ENCODE results near the gene HAND2.
A peak's percentile ranks its signal among the peaks of the same experiment; 100 is the strongest.

Gene HAND2

DNA sequence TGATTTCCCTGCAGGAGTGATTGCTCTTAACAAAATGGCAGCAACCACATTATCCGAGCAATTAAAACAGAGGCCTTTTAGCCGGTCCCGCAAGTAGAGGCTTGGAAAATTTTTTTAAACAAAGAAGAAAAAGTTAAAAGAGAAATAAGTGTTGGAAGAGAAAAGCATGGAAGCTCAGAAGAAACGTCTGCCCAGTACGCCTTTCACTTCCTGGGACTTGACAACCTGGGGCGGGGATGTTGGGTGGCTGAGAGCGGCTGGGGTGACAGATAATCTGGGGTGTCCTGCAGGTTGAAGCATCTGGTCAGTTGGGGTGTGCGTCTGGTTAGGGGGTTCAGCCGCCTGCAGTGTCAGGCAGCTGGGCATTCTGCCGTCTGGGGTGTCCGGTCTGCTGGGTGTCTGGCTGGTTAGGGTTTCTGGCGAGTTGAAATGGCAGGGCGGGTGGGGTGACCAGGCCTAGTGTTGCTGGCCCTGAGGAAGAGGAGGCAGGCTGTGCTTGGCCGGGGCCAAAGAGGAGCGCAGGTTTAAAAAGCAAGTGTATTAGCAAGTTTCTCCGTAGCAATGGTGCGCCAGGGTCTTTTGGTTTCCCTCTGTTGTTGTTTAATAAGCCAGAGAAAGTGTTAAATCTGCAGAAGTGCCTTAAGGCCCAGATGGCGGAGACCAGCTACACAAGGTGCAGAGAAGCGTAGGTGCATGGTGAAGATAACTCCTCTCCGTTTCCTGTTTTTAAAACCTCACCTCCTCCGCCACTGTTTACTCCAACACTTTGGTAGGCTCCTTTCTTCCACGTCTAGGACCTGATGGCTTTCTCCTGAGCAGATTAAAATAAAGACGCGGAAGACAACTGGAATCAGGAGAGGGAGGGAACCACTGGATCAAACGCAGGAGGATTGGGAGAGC, 5.6 kb downstream of the HAND2 start:
- Histone ChIP-seq H3K27ac (peak overlapping the region; percentile 95 to 99), H3K4me3 (peak overlapping the region; percentile 87)
- TF ChIP-seq, protein P1, sequence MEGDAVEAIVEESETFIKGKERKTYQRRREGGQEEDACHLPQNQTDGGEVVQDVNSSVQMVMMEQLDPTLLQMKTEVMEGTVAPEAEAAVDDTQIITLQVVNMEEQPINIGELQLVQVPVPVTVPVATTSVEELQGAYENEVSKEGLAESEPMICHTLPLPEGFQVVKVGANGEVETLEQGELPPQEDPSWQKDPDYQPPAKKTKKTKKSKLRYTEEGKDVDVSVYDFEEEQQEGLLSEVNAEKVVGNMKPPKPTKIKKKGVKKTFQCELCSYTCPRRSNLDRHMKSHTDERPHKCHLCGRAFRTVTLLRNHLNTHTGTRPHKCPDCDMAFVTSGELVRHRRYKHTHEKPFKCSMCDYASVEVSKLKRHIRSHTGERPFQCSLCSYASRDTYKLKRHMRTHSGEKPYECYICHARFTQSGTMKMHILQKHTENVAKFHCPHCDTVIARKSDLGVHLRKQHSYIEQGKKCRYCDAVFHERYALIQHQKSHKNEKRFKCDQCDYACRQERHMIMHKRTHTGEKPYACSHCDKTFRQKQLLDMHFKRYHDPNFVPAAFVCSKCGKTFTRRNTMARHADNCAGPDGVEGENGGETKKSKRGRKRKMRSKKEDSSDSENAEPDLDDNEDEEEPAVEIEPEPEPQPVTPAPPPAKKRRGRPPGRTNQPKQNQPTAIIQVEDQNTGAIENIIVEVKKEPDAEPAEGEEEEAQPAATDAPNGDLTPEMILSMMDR (IDR thresholded peaks at IDR 0.05) = no peak
- no peak for DNase-seq (ENCODE audit: low spot score)

DNA sequence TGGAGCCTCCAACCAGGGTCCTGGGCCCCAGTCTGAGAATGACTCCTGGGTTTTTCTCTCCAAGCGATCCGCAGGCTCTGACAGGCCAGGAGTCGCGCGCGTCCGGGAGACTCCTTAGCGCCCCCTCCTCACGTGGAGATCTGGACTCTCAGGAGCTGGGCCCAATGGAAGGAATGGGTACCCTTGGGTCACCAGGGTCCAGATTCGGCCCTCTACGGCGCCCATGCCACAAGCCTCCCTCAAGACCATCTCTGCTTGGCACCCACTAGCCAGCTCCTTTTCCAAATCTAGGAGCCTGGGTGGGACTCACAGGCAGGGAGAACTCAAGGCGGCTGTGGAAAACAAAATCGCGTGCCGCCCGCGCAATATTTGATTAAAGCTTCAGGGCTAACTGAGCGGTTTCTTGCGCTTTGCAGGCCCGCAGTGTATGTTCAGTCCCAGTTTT, 7.1 kb downstream of the HAND2 start:
- TF ChIP-seq, protein P1 (IDR thresholded peaks at IDR 0.05) = no peak
- Histone ChIP-seq H3K4me3 (peak overlapping the region; percentile 80), H3K27ac (peak overlapping the region; percentile 95 to 99)
- peak; percentile 70 for DNase-seq (ENCODE audit: low spot score)

DNA sequence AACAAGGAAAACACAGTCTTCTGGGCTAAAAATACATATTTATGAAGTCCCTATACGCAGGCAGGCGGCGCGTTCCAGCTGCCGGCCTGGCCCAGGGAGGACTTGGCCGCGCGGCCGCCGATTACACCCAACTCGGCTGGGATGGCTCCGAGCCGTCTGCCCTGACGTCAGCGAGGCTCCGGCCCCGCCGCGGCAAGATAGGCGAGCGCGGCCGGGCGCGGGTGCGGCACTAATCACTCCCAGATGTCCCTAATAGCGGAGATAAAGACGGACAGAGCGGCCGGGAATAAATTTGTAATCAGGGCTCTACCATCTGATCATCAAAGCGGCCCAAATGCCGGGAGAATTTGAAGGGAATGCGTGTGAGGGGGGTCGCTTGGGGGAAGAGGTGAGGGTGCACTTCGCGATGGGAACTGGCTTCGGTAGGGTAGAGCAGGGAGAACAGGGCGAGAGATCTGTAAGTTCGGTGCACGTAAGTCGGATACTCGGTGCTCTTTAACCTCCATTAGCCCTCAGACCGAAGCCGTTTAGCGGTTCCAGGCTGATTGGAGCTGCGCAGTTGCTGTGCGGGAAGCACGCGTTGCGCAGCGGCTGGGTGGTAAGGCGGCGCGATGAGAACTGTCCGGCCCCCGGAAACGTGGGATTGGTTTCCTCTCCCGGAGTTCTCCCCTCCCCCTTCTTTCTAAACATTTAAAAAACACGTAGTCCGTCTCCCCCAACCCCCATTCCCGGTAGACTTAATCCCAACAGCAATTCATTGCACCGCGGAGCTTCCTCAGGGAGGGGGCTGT, 7.7 kb downstream of the HAND2 start:
- DNase-seq (ENCODE audit: low spot score) = peak; percentile 95
- TF ChIP-seq, protein P1 (IDR thresholded peaks at IDR 0.05) = no peak
- H3K4me3 ChIP-seq = peak overlapping the region; percentile 80
- peak overlapping the region; percentile 95 to 99 for H3K27ac ChIP-seq

DNA sequence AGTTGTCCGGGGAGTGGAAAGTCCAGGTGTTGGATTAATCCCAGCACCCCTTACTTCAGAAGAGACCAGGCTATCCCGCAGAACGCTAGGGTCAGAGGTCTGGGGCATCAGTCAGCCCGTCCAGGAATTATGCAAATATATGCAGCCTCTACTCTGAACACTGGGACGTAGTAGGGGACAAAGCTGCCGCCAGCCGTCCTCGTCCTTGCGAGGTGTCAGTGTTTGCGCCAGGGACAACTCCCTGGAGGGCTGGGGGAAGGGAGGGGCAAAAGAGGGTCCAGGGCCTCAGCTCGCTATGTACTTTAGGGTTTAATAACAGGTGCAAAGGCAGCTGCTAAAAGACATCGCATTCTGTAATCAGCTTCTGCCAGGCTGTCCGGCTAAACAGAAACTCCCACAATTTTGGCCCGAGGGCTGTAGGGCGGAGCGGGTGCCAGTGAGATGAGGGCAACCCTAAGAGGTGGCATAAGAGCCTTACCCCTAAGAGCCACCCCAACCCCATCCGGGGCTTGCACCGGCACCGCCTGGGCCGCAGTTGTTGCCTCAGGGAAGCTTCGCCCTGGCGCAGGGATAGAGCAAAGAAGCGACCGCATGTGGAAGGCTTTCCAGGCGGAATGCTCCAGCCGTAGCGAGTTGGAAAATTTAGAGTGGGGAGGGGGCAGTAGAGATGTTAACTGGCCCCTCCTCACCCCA, 8.4 kb downstream of the HAND2 start:
- TF ChIP-seq, protein P1 (IDR thresholded peaks at IDR 0.05) = no peak
- DNase-seq (ENCODE audit: low spot score) = no peak
- peak overlapping the region; percentile 95 to 99 for H3K27ac ChIP-seq
- H3K4me3 ChIP-seq = peak overlapping the region; percentile 80

DNA sequence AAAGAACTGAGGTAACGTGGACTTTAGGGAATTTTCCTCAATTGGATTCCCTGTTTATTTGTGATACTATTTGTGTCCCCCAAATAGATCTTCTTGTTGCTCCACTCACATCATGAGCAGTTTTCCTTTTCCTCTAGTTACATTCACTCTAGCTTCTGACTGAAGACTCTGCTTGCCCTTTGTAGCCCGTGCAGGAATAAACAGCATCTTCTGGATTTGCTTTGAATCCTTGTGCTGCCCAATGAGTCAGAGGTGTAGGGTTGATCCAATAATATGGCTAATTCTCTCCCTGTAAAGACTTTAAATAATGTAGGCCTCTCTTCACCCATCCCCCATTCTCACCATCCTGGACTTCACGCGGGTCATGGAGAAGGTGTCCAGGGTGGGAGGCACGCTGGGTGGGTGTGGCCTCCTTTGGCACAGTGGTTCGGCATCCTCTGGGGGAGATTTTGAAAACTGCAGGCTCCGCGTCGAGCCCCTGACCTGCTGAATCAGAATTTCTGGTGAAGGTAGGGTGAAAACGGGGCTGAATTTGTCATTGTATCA, 9.0 kb downstream of the HAND2 start:
- peak overlapping the region; percentile 95 to 99 for H3K27ac ChIP-seq

More for the DNA sequence above, 9.0 kb downstream of the HAND2 start:
- TF ChIP-seq, protein P1 (IDR thresholded peaks at IDR 0.05) = no peak
- DNase-seq (ENCODE audit: low spot score) = no peak
- H3K4me3 ChIP-seq = peak overlapping the region; percentile 80
